ENCODE data around the gene EXD1.
"Not testable (repeated sequence)": the region's sequence is repeated elsewhere in the genome, so short reads cannot be mapped to it uniquely, and the experiment has no call there.

The EXD1 gene

DNA sequence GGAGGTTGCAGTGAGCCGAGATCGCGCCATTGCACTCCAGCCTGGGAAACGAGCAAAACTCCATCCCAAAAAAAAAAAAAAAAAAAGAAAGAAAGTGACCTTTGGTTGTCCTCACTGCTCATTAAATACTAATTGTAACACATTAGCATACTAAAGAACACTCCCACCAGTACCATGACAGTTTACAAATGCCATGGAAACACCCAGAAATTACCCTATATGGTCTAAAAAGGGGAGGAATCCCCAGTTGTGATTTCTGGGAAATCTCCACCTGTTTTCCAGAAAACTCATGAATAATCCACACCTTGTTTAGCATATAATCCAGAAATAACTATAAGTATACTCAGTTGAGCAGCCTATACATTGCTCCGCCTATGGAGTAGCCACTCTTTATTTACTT, 90.9 kb downstream of the EXD1 start:
- DNase-seq = no peak

DNA sequence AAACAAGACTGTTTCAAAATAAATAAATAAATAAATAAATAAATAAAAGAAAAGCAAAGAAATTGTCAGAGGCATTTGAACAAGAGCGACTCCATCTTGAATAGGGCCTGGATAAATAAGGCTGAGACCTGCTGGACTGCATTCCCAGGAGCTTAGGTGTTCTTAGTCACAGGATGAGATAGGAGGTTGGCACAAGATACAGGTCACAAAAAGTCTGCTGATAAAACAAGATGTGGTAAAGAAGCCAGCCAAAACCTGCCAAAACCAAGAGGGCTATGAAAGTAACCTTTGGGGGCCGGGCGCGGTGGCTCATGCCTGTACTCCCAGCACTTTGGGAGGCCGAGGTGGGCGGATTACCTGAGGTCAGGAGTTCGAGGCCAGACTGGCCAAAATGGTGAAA, 91.4 kb downstream of the EXD1 start:
- not testable (repeated sequence) for DNase-seq

DNA sequence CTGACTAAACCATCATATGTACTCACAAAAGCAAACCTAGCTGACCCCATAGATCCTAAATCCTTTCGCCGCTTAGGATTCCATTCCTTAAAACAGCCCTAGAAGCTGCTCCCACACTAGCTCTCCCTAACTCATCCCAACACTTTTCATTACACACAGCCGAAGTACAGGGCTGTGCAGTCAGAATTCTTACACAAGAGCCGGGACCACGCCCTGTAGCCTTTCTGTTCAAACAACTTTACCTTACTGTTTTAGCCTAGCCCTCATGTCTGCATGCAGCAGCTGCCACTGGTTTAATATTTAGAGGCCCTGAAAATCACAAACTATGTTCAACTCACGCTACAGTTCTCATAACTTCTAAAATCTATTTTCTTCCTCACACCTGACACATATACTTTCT, 95.0 kb downstream of the EXD1 start:
- DNase-seq = not testable (repeated sequence)

DNA sequence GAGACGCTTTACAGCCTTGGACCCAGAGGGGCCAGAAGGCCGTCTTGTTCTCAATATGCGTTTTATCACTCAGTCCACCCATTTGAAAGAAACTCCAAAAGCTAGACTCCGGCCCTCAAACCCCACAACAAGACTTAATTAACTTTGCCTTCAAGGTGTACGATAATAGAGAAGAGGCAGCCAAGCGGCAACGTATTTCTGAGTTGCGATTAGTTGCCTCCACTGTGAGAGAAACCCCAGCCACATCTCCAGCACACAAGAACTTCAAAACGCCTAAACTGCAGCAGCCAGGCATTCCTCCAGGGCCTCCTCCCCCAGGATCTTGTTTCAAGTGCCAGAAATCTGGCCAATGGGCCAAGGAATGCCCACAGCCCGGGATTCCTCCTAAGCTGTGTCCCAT, 97.1 kb downstream of the EXD1 start:
- no peak for DNase-seq
